H9 (cell line): ENCODE data around the gene DNAJC2. TPM values are rescaled to one million over a fixed set of nuclear protein-coding genes. Genes with fewer than 3 reads are reported as not detected.

Experiments used
- DNase-seq: peaks from one replicate; pipeline ENCODE4 v3.0.0-alpha.2; 2017
- H2AFZ ChIP-seq: one replicate; pipeline ENCODE4 v1.6.1; 2013; ENCODE audit warnings: mild to moderate bottlenecking, low read length, control low read depth, moderate library complexity
- H2AK5ac ChIP-seq: 2 replicates; pipeline ENCODE4 v1.6.1; 2013; ENCODE audit warnings: low read length, control low read depth, mixed read lengths; ENCODE audit not compliant: insufficient read length
- H2BK120ac ChIP-seq: one replicate; pipeline ENCODE4 v1.6.1; 2013; ENCODE audit warnings: low read depth, mild to moderate bottlenecking, low read length, control low read depth, inconsistent platforms; ENCODE audit not compliant: poor library complexity, severe bottlenecking
- H2BK12ac ChIP-seq: 2 replicates; pipeline ENCODE4 v1.6.1; 2013; ENCODE audit warnings: low read length, control low read depth, mixed read lengths, low read depth; ENCODE audit not compliant: insufficient read length
- H2BK15ac ChIP-seq: 2 replicates; pipeline ENCODE4 v1.6.1; 2013; ENCODE audit warnings: low read depth, low read length, control low read depth
- H2BK20ac ChIP-seq: one replicate; pipeline ENCODE4 v1.6.1; 2013; ENCODE audit warnings: low read depth, mild to moderate bottlenecking, low read length, control low read depth, inconsistent platforms; ENCODE audit not compliant: poor library complexity, severe bottlenecking
- H2BK5ac ChIP-seq: 2 replicates; pipeline ENCODE4 v1.6.1; 2013; ENCODE audit warnings: low read length, control low read depth, mixed read lengths; ENCODE audit not compliant: insufficient read length
- H3K14ac ChIP-seq: 2 replicates; pipeline ENCODE4 v1.6.1; 2013; ENCODE audit warnings: low read length, control low read depth; ENCODE audit not compliant: insufficient read depth
- H3K18ac ChIP-seq: 2 replicates; pipeline ENCODE4 v1.6.1; 2013; ENCODE audit warnings: low read depth, mild to moderate bottlenecking, mixed read lengths, low read length, control low read depth; ENCODE audit not compliant: insufficient read length
- H3K23ac ChIP-seq: 2 replicates; pipeline ENCODE4 v1.6.1; 2013; ENCODE audit warnings: low read length, control low read depth, mixed read lengths, low read depth; ENCODE audit not compliant: insufficient read length
- H3K23me2 ChIP-seq: 2 replicates; pipeline ENCODE4 v1.6.1; 2013; ENCODE audit warnings: low read depth, mild to moderate bottlenecking, mixed read lengths, low read length, control low read depth; ENCODE audit not compliant: insufficient read length, poor library complexity, severe bottlenecking
- H3K27ac ChIP-seq: 2 replicates; pipeline ENCODE4 v1.5.1; 2013; ENCODE audit warnings: low read length, control low read depth, mixed read lengths, low read depth; ENCODE audit not compliant: insufficient read length
- H3K27me3 ChIP-seq: 2 replicates; pipeline ENCODE4 v1.6.1; 2013; ENCODE audit warnings: low read length, control low read depth, inconsistent platforms; ENCODE audit not compliant: insufficient read depth
- H3K4ac ChIP-seq: 2 replicates; pipeline ENCODE4 v1.6.1; 2013; ENCODE audit warnings: low read depth, mild to moderate bottlenecking, control low read depth, inconsistent platforms, low read length, moderate library complexity
- H3K4me1 ChIP-seq: 2 replicates; pipeline ENCODE4 v1.6.1; 2013; ENCODE audit warnings: low read length, control low read depth, inconsistent platforms; ENCODE audit not compliant: insufficient read depth
- H3K4me2 ChIP-seq: 2 replicates; pipeline ENCODE4 v1.6.1; 2013; ENCODE audit warnings: low read length, control low read depth, mixed read lengths; ENCODE audit not compliant: insufficient read length, insufficient read depth
- H3K56ac ChIP-seq: 2 replicates; pipeline ENCODE4 v1.6.1; 2013; ENCODE audit warnings: low read depth, mild to moderate bottlenecking, mixed read lengths, low read length, control low read depth; ENCODE audit not compliant: insufficient read length
- H3K79me1 ChIP-seq: 2 replicates; pipeline ENCODE4 v1.6.1; 2013; ENCODE audit warnings: low read depth, mild to moderate bottlenecking, moderate library complexity, low read length, control low read depth, inconsistent platforms; ENCODE audit not compliant: insufficient read depth, poor library complexity, severe bottlenecking
- H3K79me2 ChIP-seq: 2 replicates; pipeline ENCODE4 v1.6.1; 2013; ENCODE audit warnings: low read length, control low read depth, inconsistent platforms; ENCODE audit not compliant: insufficient read depth
- H3K9ac ChIP-seq: 2 replicates; pipeline ENCODE4 v1.6.1; 2013; ENCODE audit warnings: low read length, control low read depth, mixed read lengths; ENCODE audit not compliant: insufficient read length; ENCODE audit errors: extremely low read depth
- H3K9me3 ChIP-seq: one replicate; pipeline ENCODE4 v1.6.1; 2013; ENCODE audit warnings: low read depth, low read length, inconsistent platforms; ENCODE audit not compliant: control insufficient read depth
- H3T11ph ChIP-seq: one replicate; pipeline ENCODE4 v1.6.1; 2013; ENCODE audit warnings: mild to moderate bottlenecking, low read length, control low read depth, inconsistent platforms
- H4K20me1 ChIP-seq: one replicate; pipeline ENCODE4 v1.6.1; 2013; ENCODE audit not compliant: control insufficient read depth, insufficient read length, insufficient read depth
- H4K5ac ChIP-seq: 2 replicates; pipeline ENCODE4 v1.6.1; 2013; ENCODE audit warnings: low read depth, mild to moderate bottlenecking, mixed read lengths, low read length, control low read depth; ENCODE audit not compliant: insufficient read length
- H4K8ac ChIP-seq: replicated peaks from 2 replicates; pipeline ENCODE4 v1.6.1; 2013; ENCODE audit warnings: low read length, control low read depth, mixed read lengths, low read depth; ENCODE audit not compliant: insufficient read length
- H4K91ac ChIP-seq: 2 replicates; pipeline ENCODE4 v1.6.1; 2013; ENCODE audit warnings: low read depth, mild to moderate bottlenecking, moderate library complexity, mixed read lengths, low read length, control low read depth; ENCODE audit not compliant: insufficient read length
- H3K27ac Mint-ChIP-seq, 3 experiments: 2 replicates in 2 of 3; 3 replicates in 1 of 3; pipeline ENCODE4 v1.8.0; 2020 to 2021; ENCODE audit warnings: mixed read lengths in 3 of 3, mild to moderate bottlenecking in 1 of 3, moderate library complexity in 1 of 3
- H3K27me3 Mint-ChIP-seq: 2 replicates; pipeline ENCODE4 v1.8.0; 2021; ENCODE audit warnings: low read depth, mild to moderate bottlenecking, moderate library complexity, mixed read lengths
- H3K36me3 Mint-ChIP-seq, 3 experiments: 2 replicates in 2 of 3; 3 replicates in 1 of 3; pipeline ENCODE4 v1.8.0; 2020 to 2021; ENCODE audit warnings: low read depth in 3 of 3, mixed read lengths in 3 of 3; ENCODE audit not compliant: insufficient read depth in 1 of 3
- H3K4me1 Mint-ChIP-seq, 2 experiments: 2 replicates each; pipeline ENCODE4 v1.8.0; 2020; ENCODE audit warnings: mixed read lengths in 2 of 2
- H3K4me3 Mint-ChIP-seq, 2 experiments: 2 replicates in 1 of 2; 3 replicates in 1 of 2; pipeline ENCODE4 v1.8.0; 2020 to 2021; ENCODE audit warnings: mild to moderate bottlenecking in 2 of 2, mixed read lengths in 2 of 2, moderate library complexity in 1 of 2
- H3K9me3 Mint-ChIP-seq, 2 experiments: 2 replicates in 1 of 2; 3 replicates in 1 of 2; pipeline ENCODE4 v1.8.0; 2020; ENCODE audit warnings: mild to moderate bottlenecking in 2 of 2, mixed read lengths in 2 of 2, moderate library complexity in 1 of 2
- total RNA-seq: library from RNA; stranded (reverse); gene quantifications from 2 replicates; pipeline ENCODE4 v1.2.1, GENCODE V29; 2021
- TF ChIP-seq, protein P1 (sequence below): fragments of 200-600 bp; sonication (generic); conservative IDR thresholded peaks from 3 replicates; pipeline ENCODE4 v1.8.0; 2021; ENCODE audit warnings: antibody characterized with exemption, mild to moderate bottlenecking

DNAJC2 gene
- total RNA-seq, 1 experiment from 2014 or later: 57.9 TPM

DNA sequence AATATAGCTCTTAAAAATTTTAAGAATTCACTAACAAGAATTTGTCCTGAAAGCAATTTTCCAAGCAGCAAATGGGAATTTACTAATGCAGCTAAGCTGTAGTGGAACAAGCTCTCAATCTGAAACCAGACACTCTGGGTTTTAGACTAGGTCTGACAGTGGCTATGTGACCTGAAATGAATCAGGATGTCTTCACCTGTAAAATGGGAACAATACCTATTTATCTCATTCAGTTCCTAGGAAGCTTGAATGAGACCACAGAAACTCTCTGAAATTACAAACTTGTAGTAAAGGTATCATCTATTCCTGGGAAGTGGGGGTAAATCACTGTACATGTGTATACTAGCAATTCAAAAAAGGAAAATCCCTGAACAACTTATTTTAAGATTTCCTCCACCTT is 1.2 kb downstream of the DNAJC2 start:
- Mint-ChIP-seq H3K4me3 (peak overlapping the region; percentile 92 to 99), H3K36me3 (peaks cover 26 to 38% (median 34%) of the 10 kb centered on the region in 3 experiments), H3K4me1 (peaks cover 4 to 8% of the 10 kb centered on the region in 2 experiments), H3K9me3 (no peaks in the 10 kb centered on the region; a peak in 1 of 5 replicates), H3K27me3 (no peaks in the 10 kb centered on the region), H3K27ac (no peak overlapping the region)
- H4K91ac ChIP-seq: no peak overlapping the region
- no peak overlapping the region for H2BK15ac ChIP-seq
- H3K4me1 ChIP-seq: no peaks in the 10 kb centered on the region
- no peak overlapping the region for H3K18ac ChIP-seq
- peak overlapping the region; percentile 96 for H3K9ac ChIP-seq
- no peak overlapping the region for H3K23ac ChIP-seq
- no peak overlapping the region for H3K14ac ChIP-seq
- H3K79me1 ChIP-seq: peaks cover 3% of the 10 kb centered on the region
- DNase-seq: no peak
- H4K5ac ChIP-seq: no peak overlapping the region
- H3K9me3 ChIP-seq: no peaks in the 10 kb centered on the region
- H3K4ac ChIP-seq: no peak overlapping the region
- H3K27me3 ChIP-seq: no peaks in the 10 kb centered on the region
- no peak overlapping the region for H2BK20ac ChIP-seq
- no peak overlapping the region for H3T11ph ChIP-seq
- no peak overlapping the region for H3K27ac ChIP-seq
- H3K23me2 ChIP-seq: peaks cover 5% of the 10 kb centered on the region
- no peak overlapping the region for H4K8ac ChIP-seq
- H3K4me2 ChIP-seq: peak overlapping the region; percentile 91
- H2AK5ac ChIP-seq: no peak overlapping the region
- TF ChIP-seq, protein P1, sequence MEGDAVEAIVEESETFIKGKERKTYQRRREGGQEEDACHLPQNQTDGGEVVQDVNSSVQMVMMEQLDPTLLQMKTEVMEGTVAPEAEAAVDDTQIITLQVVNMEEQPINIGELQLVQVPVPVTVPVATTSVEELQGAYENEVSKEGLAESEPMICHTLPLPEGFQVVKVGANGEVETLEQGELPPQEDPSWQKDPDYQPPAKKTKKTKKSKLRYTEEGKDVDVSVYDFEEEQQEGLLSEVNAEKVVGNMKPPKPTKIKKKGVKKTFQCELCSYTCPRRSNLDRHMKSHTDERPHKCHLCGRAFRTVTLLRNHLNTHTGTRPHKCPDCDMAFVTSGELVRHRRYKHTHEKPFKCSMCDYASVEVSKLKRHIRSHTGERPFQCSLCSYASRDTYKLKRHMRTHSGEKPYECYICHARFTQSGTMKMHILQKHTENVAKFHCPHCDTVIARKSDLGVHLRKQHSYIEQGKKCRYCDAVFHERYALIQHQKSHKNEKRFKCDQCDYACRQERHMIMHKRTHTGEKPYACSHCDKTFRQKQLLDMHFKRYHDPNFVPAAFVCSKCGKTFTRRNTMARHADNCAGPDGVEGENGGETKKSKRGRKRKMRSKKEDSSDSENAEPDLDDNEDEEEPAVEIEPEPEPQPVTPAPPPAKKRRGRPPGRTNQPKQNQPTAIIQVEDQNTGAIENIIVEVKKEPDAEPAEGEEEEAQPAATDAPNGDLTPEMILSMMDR: no peak
- no peak overlapping the region for H2BK12ac ChIP-seq
- no peaks in the 10 kb centered on the region for H4K20me1 ChIP-seq
- H2BK120ac ChIP-seq: no peak overlapping the region
- H2AFZ ChIP-seq: no peak overlapping the region
- no peak overlapping the region for H3K56ac ChIP-seq
- peaks cover 20% of the 10 kb centered on the region for H3K79me2 ChIP-seq
- H2BK5ac ChIP-seq: no peak overlapping the region
